GM19239 (cell line): Measurements from ENCODE around the gene RFX1.
"Not testable (repeated sequence)": the region's sequence is repeated elsewhere in the genome, so short reads cannot be mapped to it uniquely, and the experiment has no call there.

ENCODE experiments used
- DNase-seq: peaks from one replicate; pipeline ENCODE4 v3.0.0; 2011; ENCODE audit warnings: low spot score; ENCODE audit not compliant: insufficient read length
- FAIRE-seq: peaks from 2 replicates; lab custom pipeline; 2011; peaks lifted over from hg19 to GRCh38; lab: Jason Lieb, UNC

The RFX1 gene

GRCh38 chr19:13981467-13981866 is 24.7 kb downstream of the RFX1 start:
- no peak for FAIRE-seq
- DNase-seq = no peak

GRCh38 chr19:13981021-13981420 is 25.1 kb downstream of the RFX1 start:
- no peak for FAIRE-seq
- no peak for DNase-seq

GRCh38 chr19:13980340-13980739 is 25.8 kb downstream of the RFX1 start:
- DNase-seq (no peak), FAIRE-seq (no peak)

- FAIRE-seq (no peak), DNase-seq (no peak)
Observed at GRCh38 chr19:13979686-13980085, 26.4 kb downstream of the RFX1 start.

DNA sequence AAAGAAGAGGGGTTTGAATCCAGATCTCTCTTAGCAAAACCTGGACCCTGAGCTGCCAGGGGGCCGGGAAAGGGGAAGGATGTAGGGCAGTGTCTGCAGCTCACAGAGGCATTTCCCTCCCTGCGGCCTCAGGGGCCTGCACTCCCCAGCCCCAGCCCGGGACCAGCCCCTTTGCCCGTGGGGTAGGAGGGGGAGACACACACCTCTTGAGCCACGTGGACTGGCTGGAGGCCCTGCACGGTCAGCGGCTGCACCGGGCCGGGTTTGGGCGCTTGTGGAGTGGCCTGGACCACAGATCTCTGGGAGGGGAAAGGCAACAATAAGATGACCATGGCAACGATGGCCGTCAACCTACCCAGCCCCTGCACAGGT is 26.9 kb downstream of the RFX1 start:
- DNase-seq (no peak), FAIRE-seq (no peak)

DNA sequence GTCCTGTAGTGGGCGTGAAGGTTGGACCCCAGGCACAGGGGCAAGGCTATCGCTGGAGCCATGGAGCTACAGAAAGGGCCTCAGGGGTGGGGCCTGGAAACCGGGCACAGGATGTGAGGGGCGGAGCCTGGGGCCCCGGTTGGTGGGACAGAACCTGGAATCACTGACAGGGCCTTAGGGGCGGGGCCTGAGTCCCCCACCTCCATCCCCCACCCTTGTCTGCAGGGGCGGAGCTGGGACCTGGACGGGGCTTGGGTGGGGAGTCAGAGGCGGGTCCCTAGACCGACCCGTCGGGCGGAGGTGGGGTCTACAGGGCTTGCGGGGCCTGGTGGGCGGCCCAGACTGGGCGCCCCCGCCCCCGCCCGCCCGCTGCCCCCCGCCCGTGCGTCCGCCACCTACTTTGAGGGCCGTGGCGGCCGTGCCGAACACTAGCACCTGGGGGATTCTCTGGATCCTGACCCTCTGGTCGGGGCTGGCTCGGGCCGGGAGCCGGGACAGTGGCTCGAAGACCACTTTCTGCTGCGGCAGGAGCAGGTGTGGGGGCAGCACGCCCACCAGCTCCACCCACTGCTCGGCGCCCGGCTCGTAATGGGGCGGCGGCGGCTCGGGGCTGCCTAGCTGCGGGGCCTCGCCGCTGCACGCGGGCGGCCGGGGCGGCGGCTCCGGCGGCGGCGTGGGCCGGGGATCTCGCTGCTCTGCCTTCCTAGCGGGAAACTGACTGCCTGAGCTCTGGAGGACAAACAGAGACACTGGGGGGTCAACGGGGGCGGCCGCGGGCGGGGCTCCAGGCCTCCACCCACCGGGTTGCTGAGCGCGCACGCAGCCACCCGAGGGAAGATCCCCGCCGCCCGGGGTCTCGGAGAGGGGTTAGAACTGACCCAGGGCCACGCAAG is 27.5 kb downstream of the RFX1 start:
- DNase-seq = no peak
- no peak for FAIRE-seq

DNA sequence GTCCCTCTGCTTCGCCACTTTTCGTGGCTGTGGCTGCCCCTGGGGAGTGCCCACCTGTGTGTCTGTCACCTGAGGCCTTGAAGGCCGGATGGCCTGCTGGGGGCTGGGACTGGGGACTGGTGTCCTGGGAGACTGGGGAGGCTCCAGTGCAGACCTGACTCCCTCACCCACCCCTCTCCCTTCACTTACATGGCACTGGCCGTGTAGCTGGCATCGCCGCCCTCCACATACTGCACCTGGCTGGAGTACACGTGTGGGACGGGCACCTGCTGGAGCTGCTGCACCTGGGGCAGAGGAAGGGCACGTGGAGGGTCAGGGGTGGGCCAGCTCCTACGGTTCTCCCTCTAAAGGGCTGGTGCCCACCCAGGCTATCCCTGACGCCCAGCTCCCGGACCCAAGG is 28.3 kb downstream of the RFX1 start:
- FAIRE-seq (no peak), DNase-seq (no peak)

GRCh38 chr19:13976446-13976845 is 29.7 kb downstream of the RFX1 start:
- FAIRE-seq (no peak), DNase-seq (no peak)

GRCh38 chr19:13975870-13976269 is 30.2 kb downstream of the RFX1 start:
- no peak for FAIRE-seq
- no peak for DNase-seq

DNA sequence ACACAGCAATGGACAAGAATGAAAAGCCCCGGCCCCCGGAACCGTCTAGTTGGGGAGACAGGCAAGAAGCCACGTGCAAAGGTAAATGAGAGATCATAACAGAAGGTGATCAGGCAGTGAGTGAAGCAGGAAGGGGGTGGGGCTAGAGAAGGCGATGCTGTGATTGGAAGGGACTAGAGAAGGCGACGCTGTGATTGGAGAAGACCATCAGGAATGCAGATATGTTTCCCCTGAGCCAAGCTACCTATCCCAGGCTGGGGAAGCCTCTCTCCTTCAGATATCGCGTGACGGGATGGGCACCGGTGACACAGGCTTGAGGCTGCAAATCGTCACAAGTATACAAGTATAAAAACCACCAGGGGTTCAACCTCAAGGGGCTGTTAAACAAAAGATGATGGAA is 32.0 kb downstream of the RFX1 start:
- FAIRE-seq = no peak
- DNase-seq = no peak

- FAIRE-seq, DNase-seq: not testable (repeated sequence)
Observed at GRCh38 chr19:13973479-13973878, 32.6 kb downstream of the RFX1 start.

DNA sequence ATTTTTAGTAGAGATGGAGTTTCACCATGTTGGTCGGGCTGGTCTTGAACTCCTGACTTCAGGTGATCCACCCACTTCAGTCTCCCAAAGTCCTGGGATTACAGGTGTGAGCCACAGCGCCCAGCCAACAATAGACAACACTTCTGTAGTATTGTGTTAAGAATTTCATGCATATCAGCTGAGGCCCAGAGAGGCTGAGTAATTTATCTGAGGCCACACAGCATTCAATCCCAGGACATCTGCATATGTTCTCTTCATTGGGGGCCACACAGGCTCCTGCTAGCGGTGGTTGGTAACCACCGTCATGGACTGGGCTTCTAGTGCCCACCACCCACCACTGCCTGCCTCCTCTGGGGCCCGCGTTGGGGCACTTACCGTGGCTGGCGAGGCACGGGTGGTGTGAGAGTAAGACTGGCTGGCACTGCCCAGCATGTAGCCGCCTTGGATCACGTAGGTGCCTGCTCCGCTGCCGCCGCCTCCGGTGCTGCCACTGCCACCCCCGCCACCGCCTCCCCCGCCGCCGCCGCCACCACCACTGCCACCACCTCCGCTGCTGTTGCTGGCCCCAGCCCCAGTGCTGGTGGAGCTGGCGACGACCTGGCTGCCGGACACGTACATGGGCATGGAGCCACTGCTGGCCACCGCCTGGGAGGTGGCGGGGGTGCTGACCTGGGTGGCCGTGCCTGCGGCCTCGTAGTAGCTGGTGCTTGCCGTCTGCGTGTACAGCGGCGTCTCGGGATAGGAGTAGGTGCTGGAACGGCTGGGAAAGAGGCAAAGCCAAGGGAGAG is 33.6 kb downstream of the RFX1 start:
- DNase-seq (no peak), FAIRE-seq (no peak)

DNA sequence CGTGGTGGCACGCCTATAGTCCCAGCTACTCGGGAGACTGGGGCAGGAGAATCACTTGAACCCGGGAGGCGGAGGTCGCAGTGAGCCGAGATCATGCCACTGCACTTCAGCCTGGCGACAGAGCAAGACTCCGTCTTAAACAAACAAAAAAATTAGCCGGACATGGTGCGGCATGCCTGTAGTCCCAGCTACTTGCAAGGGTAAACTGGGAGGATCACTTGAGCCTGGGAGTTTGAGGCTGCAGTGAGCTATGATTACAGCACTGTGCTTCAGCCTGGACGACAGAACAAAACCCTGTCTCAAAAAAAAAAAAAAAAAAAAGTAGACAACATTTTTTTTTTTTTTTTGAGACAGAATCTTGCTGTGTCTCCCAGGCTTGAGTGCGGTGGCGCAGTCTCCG is 34.3 kb downstream of the RFX1 start:
- DNase-seq = not testable (repeated sequence)

DNA sequence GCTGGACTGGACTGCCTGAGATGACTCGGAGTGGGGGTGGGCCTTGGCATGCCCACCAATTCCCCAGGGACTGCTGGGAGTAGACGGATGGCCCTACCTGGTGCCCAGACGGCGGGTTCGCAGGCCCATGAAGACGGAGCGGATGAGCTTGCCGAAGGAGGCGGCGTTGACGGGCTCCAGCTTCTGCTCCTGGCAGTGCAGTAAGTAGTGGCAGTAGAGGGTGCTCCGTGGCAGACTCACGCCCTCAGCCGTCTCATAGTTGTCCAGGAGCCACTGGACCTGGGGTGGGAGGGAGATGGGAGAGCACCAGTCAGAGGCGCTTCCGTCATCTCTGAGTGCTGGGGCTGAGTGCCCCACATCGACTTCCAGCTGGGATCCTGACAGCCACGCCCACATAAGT is 36.2 kb downstream of the RFX1 start:
- FAIRE-seq = no peak
- DNase-seq = no peak

More for the DNA sequence above, 34.3 kb downstream of the RFX1 start:
- not testable (repeated sequence) for FAIRE-seq

- no peak for DNase-seq
- FAIRE-seq = no peak
Observed at GRCh38 chr19:13968999-13969398, 37.1 kb downstream of the RFX1 start.

GRCh38 chr19:13968383-13968935 is 37.7 kb downstream of the RFX1 start:
- DNase-seq = no peak
- no peak for FAIRE-seq

GRCh38 chr19:13967206-13967605 is 38.9 kb downstream of the RFX1 start:
- FAIRE-seq, DNase-seq: not testable (repeated sequence)

DNA sequence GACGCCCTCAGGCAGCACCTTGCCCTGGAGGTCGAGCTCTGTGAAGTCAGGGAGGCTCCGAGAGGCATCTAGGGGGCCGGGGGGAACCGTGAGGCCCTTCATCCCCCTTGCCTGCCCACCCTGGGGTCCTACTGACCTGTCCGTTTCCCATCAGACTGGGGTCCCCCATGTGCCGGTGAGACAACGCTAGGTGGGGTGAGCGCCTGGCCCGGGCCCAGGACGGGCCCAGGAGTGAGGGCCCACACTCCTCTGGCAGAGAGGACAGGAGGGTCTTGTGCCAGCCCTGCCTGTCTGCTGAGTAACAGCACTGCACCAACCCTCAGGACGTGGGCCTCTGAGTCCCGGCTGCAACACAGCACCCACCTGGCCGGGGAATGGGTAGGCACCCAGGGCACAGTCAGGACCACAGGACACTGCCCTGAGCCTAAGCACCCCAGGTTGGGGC is 39.4 kb downstream of the RFX1 start:
- DNase-seq = no peak
- FAIRE-seq = no peak

- no peak for FAIRE-seq
- no peak for DNase-seq
Observed at GRCh38 chr19:13965926-13966683, 40.0 kb downstream of the RFX1 start.

DNA sequence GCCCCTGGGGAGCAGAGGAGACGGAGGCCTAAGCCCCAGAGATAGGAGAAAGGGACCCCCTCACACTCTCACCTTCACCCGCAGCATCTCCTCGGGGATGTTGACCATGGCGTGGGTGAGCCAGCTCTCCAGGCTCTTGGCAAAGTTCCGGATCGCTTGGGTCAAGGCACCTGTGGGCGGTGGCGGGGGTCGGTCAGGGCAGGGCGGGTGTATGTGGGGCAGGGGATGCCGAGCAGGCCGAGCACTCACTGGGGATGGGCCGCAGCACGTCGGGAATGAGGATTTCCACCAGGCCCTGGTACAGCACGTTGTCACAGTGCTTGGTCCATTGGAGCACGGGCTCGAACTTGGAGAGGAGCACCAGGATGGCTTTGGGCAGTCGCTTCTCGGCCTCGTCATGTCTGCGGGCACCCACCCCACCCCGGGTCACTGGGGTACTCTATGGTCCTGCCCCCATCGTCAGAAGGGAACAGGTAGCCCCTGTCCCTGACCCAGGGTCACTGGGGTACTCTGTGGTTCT is 40.7 kb downstream of the RFX1 start:
- DNase-seq (no peak), FAIRE-seq (no peak)
